ENCODE data around the gene RTP2. TPM values are rescaled to one million over a fixed set of nuclear protein-coding genes. Genes with fewer than 3 reads are reported as not detected.
A peak's percentile ranks its signal among the peaks of the same experiment; 100 is the strongest.

RTP2 gene
- total RNA-seq, 2 experiments from 2014 or later = not detected

- peaks cover 14% of the 10 kb centered on the region for H3K27me3 Mint-ChIP-seq
- no peak overlapping the region for H3K4me3 Mint-ChIP-seq
- no peaks in the 10 kb centered on the region for H3K9me3 Mint-ChIP-seq
- TF ChIP-seq CTCF (IDR thresholded peaks at IDR 0.05) = no peak
- DNase-seq = no peak
- ATAC-seq = no peak
- ChIA-PET CTCF (interaction anchor here (1.4 to 1.8 kb wide), 3 partner anchors 16 to 80 kb away, joined by 3 to 7 read pairs (median 3); no protein-coding TSS in a partner anchor), POLR2A (no interaction called here)
- intact Hi-C loops (cut with micrococcal nuclease) = no loop called here
- no peak overlapping the region for H3K27ac Mint-ChIP-seq
- no peaks in the 10 kb centered on the region for H3K4me1 Mint-ChIP-seq (ENCODE audit: low read depth)
- no peaks in the 10 kb centered on the region for H3K36me3 Mint-ChIP-seq (ENCODE audit: low read depth)
Measured at GRCh38 chr3:187696021-187696420, 6.3 kb downstream of the RTP2 start.

GRCh38 chr3:187695449-187695848, 6.9 kb downstream of the RTP2 start:
- CTCF ChIA-PET = interaction anchor here (1.4 to 1.8 kb wide), 3 partner anchors 15 to 80 kb away, joined by 3 to 7 read pairs (median 3); no protein-coding TSS in a partner anchor

GRCh38 chr3:187694801-187695200, 7.6 kb downstream of the RTP2 start:
- ATAC-seq = no peak
- no peak for TF ChIP-seq CTCF (IDR thresholded peaks at IDR 0.05)
- Mint-ChIP-seq H3K27ac (no peak overlapping the region), H3K9me3 (no peaks in the 10 kb centered on the region), H3K4me1 (ENCODE audit: low read depth) (no peaks in the 10 kb centered on the region), H3K4me3 (no peak overlapping the region), H3K27me3 (peaks cover 18% of the 10 kb centered on the region), H3K36me3 (ENCODE audit: low read depth) (no peaks in the 10 kb centered on the region)
- intact Hi-C loops (cut with micrococcal nuclease) = no loop called here
- DNase-seq = no peak
- ChIA-PET CTCF (interaction anchor here (1.3 to 1.4 kb wide), 3 partner anchors 15 to 79 kb away, joined by 3 to 4 read pairs (median 3); no protein-coding TSS in a partner anchor), POLR2A (no interaction called here)

More at GRCh38 chr3:187695449-187695848, 6.9 kb downstream of the RTP2 start:
- DNase-seq (no peak), ATAC-seq (no peak)
- TF ChIP-seq CTCF (IDR thresholded peaks at IDR 0.05) = no peak
- no peak overlapping the region for H3K4me3 Mint-ChIP-seq
- intact Hi-C loops (cut with micrococcal nuclease) = no loop called here
- POLR2A ChIA-PET = no interaction called here
- no peak overlapping the region for H3K27ac Mint-ChIP-seq
- no peaks in the 10 kb centered on the region for H3K36me3 Mint-ChIP-seq (ENCODE audit: low read depth)
- H3K4me1 Mint-ChIP-seq (ENCODE audit: low read depth) = no peaks in the 10 kb centered on the region
- no peaks in the 10 kb centered on the region for H3K9me3 Mint-ChIP-seq
- peaks cover 17% of the 10 kb centered on the region for H3K27me3 Mint-ChIP-seq

- ATAC-seq (no peak), DNase-seq (no peak)
- TF ChIP-seq CTCF (IDR thresholded peaks at IDR 0.05) = no peak
- H3K27ac Mint-ChIP-seq = no peak overlapping the region
- intact Hi-C loops (cut with micrococcal nuclease) = no loop called here
- H3K36me3 Mint-ChIP-seq (ENCODE audit: low read depth) = no peaks in the 10 kb centered on the region
- ChIA-PET POLR2A (no interaction called here), CTCF (interaction anchor here (1.1 to 1.3 kb wide), 4 partner anchors 12 to 78 kb away, joined by 3 to 4 read pairs (median 3); no protein-coding TSS in a partner anchor)
- H3K4me3 Mint-ChIP-seq = no peak overlapping the region
- H3K27me3 Mint-ChIP-seq = peaks cover 19% of the 10 kb centered on the region
- no peaks in the 10 kb centered on the region for H3K4me1 Mint-ChIP-seq (ENCODE audit: low read depth)
- no peaks in the 10 kb centered on the region for H3K9me3 Mint-ChIP-seq
Measured at GRCh38 chr3:187693431-187693830, 8.9 kb downstream of the RTP2 start.

GRCh38 chr3:187689984-187690383, 12.4 kb downstream of the RTP2 start:
- CTCF ChIA-PET = interaction anchor here (4.5 kb wide), 1 partner anchor 11 kb away, joined by 21 read pairs; no protein-coding TSS in a partner anchor
- peaks cover 19% of the 10 kb centered on the region for H3K27me3 Mint-ChIP-seq
- peak; percentile 30 for ATAC-seq

More at GRCh38 chr3:187689984-187690383, 12.4 kb downstream of the RTP2 start:
- intact Hi-C loops (cut with micrococcal nuclease) = no loop called here
- POLR2A ChIA-PET = no interaction called here
- DNase-seq = no peak
- Mint-ChIP-seq H3K27ac (no peak overlapping the region), H3K4me3 (no peak overlapping the region), H3K36me3 (ENCODE audit: low read depth) (no peaks in the 10 kb centered on the region), H3K9me3 (peaks cover 12% of the 10 kb centered on the region), H3K4me1 (ENCODE audit: low read depth) (no peaks in the 10 kb centered on the region)
- no peak for TF ChIP-seq CTCF (IDR thresholded peaks at IDR 0.05)

All from activated CD8-positive, alpha-beta T cell treated with anti-CD3 and anti-CD28 coated beads for 36 hours (primary cell).